HG02798 (cell line): ENCODE results near the gene DOCK2.
"Not testable (repeated sequence)": the region's sequence is repeated elsewhere in the genome, so short reads cannot be mapped to it uniquely, and the experiment has no call there.

Experiments
- ATAC-seq: cut with Tn5 transposase; IDR thresholded peaks from one replicate; pipeline ENCODE4 v1.9.1; 2021; ENCODE audit warnings: mild to moderate bottlenecking; ENCODE audit not compliant: unreplicated experiment, poor library complexity

The DOCK2 gene

DNA sequence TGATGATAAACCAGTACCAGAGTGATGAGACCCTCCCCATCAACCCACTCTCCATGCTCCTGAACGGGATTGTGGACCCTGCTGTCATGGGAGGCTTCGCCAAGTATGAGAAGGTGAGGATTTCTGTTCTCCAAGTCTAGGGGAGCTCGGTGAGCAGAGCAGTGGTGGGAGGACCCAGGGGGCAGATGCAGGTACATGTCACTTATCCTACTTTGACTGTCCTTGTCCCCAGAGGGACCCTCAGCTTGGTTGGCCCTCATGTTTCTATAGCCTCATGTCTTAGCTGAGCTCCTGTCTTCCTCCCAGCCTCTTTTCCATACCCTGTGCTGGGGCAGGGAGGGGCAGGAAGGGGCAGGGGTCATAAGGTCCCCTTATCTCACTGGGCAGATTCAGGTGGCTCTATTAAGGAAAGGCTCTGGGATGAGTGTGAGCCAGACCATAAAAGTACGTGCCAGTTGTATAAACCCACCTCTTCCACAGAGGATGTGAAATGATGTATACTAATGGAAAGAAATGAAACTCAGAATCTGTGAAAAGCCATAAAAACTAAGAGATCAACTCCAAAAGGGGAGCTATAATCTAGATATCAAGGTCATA lies 430.6 kb downstream of the DOCK2 start:
- no peak for ATAC-seq

DNA sequence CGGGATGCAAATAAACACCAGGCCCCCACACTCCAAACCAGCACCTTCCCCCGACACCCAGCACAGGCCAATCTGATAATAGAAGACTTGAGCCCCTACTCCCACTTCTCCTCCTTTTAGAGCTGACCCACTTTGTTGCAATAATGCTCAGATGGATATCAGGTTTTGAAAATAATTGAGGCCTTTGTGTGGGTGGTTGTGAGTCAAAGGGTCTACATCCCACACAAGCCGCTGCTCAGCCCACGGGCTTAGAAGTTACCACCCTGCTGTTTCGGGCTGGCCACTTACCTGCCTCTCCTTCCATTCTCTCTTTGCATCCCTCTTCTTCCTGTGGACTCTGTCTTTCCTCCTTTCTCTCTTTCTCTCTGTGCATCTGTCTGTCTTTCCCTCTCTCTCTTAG lies 432.4 kb downstream of the DOCK2 start:
- no peak for ATAC-seq

DNA sequence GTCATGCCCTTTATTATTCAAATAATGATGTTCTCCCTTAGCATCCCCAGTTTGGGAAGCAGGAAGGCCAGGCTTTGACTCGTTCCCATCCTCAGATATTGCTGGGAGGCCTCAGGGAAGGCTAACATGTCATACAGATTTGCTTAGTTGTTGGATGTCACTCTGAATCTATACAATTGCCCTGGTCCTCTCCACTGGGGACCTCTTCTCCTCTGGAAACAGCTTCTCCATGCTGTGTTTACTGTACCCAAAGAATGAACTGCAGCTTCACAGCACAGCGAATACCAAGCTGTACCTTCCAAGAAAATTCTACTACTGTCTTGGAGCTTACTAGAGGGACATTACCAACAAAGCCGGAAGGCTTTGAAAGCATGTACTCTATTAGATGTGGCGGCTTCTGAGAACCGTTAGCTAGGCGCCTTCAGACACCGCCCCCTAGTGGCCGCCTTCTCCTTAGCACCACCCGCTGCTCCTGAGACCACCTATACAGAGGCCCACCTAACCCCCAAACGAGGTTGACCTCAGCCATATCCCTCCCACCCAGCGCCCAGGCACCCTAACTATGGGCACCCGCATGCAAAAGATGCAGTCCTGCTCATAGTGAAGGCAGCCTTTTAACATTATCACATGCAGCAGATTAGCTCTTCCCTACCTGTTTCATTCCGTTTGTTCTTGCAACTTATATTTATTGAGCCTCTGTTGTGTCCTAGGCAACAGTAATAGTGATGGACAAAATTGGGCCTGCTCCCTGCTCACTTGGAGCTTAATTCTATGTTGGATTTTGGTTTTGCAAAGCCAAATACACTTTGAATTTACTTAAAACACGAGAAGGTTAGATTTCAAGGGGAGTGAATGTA lies 433.7 kb downstream of the DOCK2 start:
- no peak for ATAC-seq

DNA sequence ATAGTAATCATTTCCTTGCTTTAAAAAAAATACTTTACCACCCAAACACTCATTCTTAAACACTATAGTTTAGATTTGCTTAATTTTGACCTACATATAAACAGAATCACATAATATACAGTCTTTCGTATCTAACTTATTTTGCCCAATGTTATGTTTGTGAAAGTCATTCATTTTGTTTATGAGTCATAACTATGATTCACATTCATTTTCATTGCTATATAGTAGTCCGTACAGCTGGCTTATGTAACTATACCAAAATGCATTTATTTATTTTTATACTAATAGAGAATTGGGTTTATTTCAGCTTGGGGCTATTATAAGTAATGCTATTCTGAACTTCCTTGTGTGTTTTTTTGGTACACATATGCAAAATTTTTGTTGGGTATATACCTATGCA lies 434.7 kb downstream of the DOCK2 start:
- no peak for ATAC-seq

DNA sequence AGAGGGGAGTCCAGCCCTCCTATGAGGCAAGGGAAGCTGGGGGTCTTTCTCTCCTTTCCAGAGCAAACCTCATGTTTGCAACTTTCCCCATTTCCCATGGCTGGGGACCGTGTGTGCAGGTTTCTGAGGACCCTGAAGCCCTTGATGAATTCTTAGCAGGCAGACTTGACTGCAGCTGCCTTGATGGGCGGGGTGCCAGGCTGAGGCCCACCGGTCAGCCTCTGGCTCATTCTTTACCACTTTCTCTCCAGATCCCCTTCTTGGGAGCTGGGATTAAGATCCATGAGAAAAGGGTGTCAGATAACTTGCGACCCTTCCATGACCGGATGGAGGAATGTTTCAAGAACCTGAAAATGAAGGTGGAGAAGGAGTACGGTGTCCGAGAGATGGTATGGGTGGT lies 438.6 kb downstream of the DOCK2 start:
- ATAC-seq: no peak

DNA sequence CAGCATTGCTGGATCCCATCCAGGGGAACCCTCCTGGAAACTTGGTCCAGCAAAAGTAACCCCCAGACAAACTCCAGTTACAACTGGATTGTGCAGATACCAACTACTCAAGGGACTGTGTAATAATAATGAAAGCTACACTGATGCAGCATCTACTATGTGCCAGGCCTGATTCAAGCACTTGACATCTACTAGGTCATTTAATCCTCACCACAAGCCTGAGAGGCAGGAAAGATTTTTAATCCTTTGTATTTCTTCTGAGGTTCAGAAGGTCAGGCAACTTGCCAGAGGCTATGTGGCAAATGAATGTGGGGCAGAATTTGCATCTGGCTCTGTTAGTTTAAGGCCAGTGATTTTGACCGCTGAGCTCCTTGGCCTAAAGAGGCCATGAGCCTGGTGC lies 439.1 kb downstream of the DOCK2 start:
- ATAC-seq: no peak

DNA sequence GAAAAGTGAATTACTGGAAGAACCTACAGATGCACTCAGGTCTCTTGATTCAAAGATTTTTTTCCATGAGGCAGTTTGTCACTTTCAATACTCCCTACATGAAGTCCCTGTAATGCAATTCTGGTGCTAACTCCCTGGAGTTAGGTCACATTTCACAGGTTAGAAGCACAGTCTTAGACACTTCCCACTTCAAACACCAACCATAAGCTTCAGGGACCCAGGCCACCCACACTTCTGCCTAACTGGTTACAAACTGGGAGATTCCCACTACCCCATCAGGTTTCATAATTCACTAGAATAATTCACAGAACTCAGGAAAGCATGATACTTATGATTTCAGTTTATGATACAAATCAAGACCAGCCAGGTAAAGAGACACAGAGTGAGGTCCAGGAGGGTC lies 439.7 kb downstream of the DOCK2 start:
- no peak for ATAC-seq

DNA sequence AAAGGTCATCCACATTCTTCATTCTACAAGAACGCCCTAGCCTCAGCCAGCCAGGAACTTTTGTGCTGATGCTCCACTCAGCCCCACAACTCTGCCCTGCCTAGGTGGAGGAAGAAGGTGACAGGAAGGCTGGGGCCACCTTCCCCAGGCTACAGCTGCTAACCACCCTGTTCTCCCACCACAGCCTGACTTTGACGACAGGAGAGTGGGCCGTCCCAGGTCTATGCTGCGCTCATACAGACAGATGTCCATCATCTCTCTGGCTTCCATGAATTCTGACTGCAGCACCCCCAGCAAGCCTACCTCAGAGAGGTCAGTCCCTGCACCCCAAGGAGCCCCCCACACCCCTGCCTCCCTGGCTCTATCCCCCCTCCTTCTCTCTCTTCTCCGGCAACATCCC lies 440.5 kb downstream of the DOCK2 start:
- no peak for ATAC-seq

DNA sequence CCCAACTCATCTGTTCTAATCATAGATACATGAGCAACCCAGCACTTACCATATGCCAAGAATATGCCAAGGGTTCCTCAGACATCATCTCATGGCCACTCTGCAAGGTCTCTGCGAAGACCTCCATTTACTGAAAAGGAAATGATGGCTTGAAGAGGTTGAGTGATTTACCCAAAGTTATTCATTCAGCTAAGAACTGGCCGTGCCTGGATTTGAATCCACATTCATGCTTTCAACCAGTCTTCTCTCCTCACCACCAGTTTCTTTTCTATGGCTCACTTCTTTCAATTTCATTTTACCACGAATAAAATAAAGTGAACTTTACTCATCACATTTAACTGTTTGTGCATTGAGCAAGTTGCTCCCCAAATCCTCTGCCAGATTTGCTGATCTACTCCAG lies 441.4 kb downstream of the DOCK2 start:
- no peak for ATAC-seq

DNA sequence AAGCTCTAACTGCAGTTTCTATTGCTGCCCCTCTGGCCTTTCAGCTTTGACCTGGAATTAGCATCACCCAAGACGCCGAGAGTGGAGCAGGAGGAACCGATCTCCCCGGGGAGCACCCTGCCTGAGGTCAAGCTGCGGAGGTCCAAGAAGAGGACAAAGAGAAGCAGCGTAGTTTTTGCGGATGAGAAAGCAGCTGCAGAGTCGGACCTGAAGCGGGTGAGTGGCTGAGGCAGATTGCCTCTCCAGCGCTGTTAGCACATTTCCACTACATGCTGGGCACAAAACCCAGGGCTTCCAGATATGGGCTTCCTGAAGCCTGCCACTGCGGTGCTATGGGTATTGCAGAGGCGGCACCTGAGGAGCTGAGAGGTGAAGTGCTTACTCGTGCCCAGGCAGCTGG lies 441.9 kb downstream of the DOCK2 start:
- ATAC-seq: no peak

DNA sequence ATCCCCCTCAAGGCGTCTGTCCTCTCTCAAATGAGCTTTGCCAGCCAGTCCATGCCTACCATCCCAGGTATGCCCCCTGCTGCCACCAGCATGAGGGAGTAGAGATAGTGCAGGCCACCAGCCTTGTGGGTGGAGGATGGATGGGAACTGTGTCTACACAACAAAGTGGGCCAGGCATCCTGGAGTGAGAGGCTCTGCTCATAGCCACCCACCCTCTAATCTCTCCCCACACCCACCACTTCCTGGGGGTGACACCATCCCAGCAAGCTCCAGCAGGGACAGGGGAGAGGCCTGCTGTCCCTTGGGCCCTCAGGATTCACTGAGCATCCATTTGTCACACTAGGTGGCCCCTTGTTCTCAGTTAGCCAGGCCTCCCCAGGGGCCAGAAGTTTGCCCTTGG lies 443.1 kb downstream of the DOCK2 start:
- no peak for ATAC-seq

DNA sequence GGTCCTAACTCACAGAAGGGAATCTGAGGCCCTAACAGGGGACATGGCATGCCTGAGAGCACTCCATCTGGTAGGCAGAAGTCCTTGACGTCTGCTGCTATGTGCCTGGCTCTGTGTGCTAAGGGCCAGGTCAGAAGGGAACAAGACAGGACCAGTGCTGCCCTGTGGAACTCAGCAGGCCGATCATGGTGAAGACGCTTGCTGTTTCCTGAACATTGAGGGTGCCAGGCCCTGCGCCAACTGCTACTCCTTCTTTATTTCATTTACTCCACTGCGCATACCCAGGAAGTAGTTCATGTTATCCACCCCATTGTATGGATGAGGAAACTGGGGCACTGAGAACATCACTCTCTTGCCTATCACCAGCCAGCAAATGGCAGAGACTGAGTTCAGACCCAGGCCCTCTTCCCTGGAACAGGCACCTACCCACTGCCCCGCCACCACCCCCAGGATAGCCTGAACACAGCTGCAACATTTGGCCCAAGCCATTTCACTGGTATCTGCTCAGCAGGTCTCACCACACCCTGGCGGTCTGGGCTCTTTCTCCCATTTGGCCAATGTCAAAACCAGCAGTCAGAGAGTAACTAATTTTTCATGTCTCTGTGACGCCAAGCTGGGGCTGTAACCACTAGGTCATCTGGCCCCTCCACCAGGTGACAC lies 443.8 kb downstream of the DOCK2 start:
- no peak for ATAC-seq

DNA sequence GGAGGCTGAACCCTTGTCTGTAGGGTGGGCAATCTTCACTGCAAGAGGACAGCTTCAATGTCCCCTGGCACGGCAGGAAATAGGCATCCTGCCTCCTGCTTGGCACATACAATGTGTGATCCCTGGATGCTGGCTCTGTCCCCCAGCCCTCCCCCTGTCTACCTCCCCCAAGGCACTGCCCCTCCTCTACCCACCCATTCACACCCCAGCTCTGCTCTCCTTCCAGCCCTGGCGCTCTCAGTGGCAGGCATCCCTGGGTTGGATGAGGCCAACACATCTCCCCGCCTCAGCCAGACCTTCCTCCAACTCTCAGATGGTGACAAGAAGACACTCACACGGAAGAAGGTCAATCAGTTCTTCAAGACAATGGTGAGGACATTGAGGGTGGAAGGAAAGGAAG lies 444.5 kb downstream of the DOCK2 start:
- ATAC-seq: no peak

DNA sequence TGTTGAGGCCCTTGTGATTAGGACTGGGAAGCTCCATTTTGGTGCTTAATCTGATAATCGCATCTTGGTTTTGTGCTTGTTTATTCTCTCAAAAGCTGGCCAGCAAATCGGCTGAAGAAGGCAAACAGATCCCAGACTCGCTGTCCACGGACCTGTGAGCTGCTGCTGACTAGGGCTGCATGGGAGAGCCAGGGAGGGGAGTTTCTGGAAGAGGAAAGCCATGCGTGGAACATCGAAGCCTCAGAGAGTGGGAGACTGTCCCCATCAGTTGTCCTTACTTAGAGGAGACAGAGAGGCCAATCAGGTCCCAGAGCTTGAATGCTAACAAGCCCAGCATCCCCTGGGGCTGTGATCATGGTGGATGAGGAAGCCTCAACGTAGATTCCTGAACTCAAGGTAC lies 445.6 kb downstream of the DOCK2 start:
- no peak for ATAC-seq

DNA sequence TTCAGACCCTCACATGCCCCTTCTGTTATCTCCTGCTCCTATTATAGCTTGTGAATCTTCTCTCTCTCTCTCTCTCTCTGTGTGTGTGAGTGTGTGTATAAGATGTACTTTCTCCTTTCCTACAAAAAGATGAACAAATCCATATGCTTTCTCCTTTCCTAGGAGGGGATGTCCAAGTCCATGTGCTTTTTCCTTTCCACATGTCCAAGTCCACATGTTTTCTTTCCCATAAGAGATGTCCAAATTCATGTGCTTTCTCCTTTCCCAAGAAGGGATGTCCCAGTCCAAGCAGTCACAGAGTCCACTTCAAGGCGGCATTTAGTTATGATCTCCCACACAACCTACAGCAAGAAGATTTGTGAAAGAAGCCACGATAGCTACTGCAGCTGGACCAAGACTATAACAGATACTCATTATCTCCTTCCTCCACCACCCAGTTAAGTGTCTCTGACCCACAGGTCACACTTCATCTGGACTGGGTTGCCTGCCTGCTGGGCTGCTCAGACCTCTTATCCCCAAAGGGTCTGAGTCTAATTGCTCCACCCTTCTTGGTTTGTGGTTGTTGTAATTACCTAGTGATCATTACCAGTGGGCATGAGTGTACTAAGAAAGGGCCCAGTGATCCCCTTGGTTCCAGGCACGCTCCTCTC lies 450.2 kb downstream of the DOCK2 start:
- ATAC-seq: no peak

DNA sequence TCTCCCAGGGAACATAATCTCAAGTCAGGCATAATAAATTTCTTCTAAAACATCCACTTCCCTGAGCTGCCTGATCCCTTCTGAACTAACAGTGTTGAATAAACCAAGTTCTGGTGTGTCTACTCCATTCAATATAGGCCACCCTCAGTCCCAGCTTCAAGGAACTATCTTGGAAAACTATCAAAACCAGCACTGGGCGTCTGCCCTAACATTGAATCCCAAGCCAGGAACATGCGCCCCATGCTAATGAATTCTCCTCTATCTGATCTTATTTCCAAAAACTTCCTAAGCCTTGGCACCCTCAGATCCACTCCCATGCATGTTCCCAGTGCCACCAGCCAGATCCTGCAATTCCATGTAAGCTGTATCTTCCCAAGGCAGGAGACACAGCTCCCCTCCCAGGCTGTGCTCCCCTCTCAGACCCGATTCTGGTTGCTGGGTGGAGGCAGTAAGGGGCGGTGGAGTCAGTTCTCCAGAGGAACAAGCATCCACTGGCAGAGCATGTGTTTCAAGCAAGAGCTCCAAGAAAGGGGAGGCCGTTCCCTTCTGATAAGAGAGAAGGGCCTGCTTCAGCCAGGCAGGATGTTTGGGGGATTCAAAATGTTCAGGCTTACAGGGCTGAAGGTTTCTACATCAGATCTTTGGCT lies 455.5 kb downstream of the DOCK2 start:
- no peak for ATAC-seq

DNA sequence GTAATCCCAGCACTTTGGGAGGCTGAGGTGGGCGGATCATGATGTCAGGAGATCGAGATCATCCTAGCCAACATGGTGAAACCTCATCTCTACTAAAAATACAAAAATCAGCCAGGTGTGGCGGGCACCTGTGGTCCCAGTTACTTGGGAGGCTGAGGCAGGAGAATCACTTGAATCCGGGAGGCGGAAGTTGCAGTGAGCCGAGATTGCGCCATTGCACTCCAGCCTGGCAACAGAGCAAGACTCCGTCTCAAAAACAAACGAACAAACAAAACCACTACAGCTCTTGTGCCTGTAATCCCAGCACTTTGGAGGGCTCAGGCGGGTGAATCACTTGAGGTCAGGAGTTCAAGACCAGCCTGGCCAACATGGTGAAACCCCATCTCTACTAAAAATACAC lies 457.3 kb downstream of the DOCK2 start:
- ATAC-seq: not testable (repeated sequence)

DNA sequence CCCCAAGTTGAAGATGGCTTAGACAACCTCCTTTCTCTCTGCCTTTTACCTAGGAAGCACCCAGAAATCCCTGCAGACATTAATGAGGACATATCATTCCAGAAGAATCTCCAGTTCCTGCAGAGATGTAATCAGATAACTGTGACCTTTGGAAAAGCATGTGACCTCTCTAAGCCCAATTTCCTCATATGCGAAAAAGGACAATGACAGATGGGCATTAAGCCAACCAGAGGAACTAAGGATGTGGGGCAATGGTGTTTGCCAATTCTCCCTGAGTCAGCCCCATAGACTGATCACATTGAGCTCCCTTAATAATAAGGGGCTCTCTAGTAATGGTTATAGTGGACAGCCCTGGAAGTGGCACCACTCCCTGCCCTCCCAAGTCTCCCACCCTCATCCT lies 458.6 kb downstream of the DOCK2 start:
- ATAC-seq: no peak

DNA sequence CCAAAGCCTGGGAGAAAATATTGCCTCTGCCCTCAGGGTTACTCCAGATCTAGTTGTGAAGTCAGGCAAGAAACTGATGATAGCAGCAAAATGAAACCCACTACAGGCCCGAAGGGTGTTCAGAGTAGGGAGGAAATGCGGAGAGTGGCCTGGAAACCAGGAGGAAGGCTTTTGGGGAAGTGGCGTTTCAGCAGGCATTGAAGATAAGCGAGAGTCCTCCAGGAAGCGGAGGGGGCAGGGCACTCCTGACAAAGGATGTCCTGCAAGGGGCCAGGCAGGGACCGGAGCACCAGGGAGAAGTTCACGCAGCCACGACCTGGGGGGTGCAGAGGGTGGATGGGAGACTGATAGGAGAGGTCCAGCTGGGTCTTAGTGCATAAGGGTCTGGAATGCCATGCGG lies 460.9 kb downstream of the DOCK2 start:
- ATAC-seq: no peak

DNA sequence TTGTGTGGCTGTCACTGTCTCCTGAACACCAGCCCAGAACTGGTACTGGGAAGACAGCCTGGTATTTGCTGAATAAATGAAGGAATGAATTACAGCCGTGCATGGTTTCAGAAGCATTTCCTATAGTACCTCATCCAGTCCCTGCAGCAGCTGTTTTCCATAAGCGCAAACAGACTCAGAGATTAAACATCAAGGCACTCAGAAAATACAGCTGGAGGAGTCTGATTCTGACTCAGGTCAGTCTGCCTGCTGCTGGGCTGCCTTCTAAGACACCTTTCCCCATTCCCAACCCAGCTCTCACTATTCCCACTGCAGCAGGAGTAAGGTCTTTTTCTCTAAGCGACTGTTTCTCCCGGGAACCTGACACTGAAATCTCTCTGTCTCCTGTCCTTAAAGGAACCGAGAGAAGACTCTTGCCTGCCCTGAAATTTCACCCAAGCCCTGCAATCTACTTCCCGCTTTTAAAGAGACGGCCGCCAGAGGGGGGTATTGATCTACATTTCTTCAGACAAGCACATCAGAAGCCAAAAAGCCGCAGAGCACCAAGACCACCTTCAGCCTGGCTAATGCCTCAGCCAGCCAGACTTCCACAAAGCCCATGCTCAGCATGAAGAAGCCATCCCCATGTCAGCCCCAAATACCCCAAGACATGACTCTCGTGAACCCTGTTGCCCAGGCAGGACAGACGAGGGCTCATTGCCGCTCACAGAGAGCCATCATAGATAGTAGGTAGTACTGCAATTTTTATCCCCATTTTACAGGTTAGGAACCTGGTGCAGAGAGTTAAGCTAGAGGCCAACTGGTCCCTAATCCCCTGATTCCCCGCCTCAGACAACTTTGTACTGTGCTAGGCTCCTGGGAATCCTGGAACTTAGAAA lies 463.2 kb downstream of the DOCK2 start:
- no peak for ATAC-seq
